Measurements from ENCODE around the gene NOL9.

DNA sequence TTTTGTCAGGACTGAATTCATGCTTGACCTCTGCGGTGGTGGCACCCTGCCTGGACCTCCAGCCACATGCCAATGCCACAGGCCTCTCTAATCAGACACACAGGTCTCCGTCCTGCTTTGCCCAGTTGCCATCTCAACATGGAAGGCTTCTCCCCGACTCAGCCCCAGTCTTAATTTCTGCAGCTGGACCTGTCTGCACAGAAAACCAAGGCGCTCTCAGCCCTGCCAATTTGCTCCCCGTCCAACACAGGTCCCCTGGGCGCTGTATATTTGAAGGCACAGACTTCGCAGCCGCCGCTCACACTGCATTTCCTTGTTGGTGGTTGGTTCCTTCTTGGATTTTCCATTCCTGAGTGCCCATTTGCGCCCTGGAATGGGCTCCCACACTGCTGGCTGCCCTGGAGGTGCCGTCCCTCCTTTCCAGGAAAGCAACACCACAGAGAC lies 34.8 kb downstream of the NOL9 start:
- TF ChIP-seq, protein P1, sequence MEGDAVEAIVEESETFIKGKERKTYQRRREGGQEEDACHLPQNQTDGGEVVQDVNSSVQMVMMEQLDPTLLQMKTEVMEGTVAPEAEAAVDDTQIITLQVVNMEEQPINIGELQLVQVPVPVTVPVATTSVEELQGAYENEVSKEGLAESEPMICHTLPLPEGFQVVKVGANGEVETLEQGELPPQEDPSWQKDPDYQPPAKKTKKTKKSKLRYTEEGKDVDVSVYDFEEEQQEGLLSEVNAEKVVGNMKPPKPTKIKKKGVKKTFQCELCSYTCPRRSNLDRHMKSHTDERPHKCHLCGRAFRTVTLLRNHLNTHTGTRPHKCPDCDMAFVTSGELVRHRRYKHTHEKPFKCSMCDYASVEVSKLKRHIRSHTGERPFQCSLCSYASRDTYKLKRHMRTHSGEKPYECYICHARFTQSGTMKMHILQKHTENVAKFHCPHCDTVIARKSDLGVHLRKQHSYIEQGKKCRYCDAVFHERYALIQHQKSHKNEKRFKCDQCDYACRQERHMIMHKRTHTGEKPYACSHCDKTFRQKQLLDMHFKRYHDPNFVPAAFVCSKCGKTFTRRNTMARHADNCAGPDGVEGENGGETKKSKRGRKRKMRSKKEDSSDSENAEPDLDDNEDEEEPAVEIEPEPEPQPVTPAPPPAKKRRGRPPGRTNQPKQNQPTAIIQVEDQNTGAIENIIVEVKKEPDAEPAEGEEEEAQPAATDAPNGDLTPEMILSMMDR (IDR thresholded peaks at IDR 0.05), result no peak
- TF ChIP-seq POLR2AphosphoS5 (IDR thresholded peaks at IDR 0.05), result no peak
- TF ChIP-seq POLR2A (IDR thresholded peaks at IDR 0.05), result no peak
